NCI-H187 (cell line): ENCODE measurements around the gene HOPX.
"Not testable (repeated sequence)": the region's sequence is repeated elsewhere in the genome, so short reads cannot be mapped to it uniquely, and the experiment has no call there.

Source experiments
- DNase-seq, 2 experiments: peaks; one replicate each; lab custom pipeline; 2025; lab: John Stamatoyannopoulos, UW

Gene HOPX

GRCh38 chr4:56688094-56688647 lies 7.1 kb upstream of the HOPX start:
- DNase-seq: no peak

DNA sequence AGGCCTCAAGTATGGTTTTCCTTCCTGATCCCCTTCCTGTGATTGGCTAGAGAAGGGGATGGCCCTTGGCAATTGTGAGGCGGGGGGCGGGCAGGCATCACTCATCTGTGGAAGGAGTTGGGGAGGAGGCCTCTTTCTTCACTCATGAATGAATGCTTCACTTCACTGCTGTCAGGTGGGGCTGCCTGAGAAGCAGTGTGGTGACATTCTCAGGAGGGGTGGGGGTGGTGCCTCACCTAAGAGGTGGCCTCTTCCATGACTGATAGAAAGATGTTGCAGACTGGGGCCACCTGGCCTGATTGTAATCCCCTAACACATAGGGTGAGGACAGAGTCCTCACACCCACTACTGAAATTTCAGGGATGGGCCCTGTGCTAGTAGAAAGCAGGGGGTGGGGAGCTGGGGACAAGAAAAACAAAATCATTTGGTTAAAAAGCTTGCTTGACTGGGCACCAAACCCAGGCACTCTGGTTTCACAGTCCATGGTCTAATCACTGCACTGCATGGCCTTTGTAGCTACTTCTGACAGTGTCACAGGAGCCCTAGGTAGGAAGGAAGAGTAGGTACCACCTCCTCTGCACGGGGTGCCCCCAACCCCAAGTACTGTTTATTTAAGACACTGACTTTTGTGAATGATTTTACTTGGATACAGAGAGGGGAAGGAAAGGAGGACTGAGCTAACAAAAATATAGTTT lies 5.6 kb upstream of the HOPX start:
- no peak for DNase-seq

GRCh38 chr4:56684320-56685050 lies 3.4 kb upstream of the HOPX start:
- no peak for DNase-seq

DNA sequence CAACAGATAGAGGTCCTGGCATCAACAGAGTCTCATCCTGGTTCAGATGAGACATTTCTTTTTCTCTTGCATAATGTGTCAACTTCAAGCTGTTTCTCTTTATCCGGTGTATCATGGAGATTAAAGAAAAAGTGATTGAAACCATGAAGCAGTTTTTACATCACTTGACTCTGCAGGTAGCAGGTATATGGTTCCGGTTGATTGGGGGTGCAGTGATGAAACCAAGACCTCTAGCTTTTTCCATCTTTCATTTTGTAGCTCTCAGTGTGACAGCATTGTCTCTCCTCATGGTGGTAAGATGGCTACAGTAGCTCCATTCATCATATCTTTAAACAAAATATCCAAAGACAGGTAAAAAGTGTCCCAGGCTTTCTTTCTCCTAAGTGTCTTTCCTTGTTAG lies 2.4 kb upstream of the HOPX start:
- no peak for DNase-seq

DNA sequence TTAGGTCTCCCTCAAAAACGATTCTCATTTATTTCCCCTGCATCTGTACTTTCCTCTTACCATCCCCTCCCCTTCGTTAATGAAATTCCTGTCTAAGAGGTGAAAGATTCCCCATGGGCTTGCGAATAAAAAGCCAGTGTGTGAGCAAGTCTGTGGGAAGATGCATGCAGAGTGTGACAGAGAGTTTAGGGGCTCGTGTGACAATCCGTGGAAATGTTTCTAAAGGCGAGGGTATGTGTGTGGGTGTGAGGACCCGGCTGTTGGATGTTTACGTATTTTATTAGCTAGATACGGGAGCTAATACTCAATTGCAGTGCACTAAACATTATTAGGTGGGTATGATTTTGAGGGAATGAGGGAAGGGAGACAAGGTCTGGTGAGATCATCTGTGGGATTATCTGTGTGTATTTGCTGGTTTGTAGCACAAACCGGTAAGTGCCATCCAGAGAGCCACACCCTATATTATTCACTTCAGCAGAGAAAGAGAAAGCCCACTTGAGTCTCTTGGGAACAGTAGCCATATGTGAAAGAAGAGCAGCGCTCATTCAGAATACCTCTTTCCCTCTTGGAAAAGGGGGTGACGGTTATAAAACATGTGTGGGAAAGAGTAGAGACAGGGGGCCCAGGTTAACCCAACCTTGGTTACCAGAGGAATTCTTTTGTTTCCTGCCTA lies 893 bp upstream of the HOPX start:
- DNase-seq: peak; percentile 12 to 67

GRCh38 chr4:56680266-56680665 lies 830 bp downstream of the HOPX start:
- DNase-seq: no peak

- DNase-seq: no peak
Measured at GRCh38 chr4:56677711-56678110, 3.4 kb downstream of the HOPX start.

DNA sequence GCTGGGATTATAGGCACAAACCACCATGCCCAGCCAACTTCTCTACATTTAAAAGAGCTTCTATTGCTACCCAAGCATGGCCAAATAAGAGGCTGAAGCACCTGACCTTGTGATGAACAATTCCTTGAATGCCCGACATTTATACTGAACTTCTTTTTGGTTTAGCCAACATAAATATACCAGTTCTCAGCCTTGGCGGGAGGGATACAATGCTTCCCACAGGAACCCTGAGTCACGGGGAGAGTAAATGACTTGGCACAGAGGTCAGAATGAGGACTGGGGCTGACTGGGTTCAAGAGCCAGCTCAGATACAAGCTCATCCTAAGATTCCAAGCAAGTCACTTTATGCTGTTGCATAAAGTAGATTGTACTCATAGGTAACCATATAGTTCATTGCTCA lies 6.1 kb downstream of the HOPX start:
- DNase-seq: no peak

DNA sequence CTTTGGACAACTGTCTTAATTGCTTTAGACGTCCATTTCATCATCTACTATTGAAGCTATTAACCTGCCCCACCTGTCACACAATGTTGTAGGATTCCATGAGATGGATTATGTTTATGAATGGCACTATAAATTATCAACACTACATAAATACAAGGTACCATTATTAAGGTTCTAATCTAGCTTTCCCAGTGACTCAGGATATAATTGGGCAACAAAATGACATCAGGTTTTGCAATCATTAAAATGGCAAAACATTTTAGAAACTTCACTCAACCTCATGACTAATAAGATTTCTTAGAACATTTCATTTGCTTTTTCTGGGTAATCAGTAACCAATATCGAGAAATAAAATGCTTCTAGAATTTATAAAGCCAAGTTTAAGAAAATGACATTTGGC lies 9.2 kb downstream of the HOPX start:
- DNase-seq: no peak

- no peak for DNase-seq
Measured at GRCh38 chr4:56671373-56671772, 9.7 kb downstream of the HOPX start.

DNA sequence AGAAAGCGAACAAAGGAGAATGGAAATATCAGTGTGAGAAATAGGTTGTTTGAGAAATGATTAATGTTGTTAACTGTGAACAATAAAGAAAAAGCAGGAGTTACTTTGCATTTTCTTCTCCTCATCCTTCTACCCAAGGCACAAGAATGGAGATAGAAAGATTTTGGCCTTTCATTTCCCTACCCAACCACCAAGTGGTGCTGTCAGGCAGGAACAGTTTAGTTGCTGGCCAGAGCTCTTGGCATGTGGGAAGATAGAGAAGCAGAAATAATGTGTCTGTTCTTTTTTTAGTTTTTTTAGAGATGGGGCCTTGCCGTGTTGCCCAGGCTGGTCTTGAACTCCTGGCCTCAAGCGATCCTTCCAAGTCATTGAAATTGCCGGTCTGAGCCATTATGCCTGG lies 12.8 kb downstream of the HOPX start:
- no peak for DNase-seq

GRCh38 chr4:56667396-56667795 lies 13.7 kb downstream of the HOPX start:
- DNase-seq: not testable (repeated sequence)

GRCh38 chr4:56666279-56666678 lies 14.8 kb downstream of the HOPX start:
- DNase-seq: no peak

DNA sequence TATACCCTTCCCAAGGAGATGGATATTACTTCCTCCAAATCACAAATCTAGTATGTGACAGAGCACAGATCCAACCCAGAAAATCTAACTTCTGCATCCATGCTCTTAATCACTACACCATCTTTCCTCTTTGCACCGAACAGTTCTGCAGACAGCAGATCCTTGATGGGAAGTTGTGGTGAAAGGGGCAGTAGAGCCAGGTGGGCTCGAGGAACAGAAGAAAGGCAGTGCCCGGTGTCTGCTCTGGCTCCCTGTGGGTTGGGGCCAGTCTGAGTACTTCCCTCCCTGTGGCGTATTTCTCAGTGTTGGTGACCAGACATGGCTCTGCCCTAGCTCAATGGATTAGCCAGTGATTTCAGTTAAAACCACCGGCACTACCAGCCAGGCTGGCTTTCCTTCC lies 15.3 kb downstream of the HOPX start:
- DNase-seq: no peak

- no peak for DNase-seq
Measured at GRCh38 chr4:56662782-56663468, 18.2 kb downstream of the HOPX start.

- DNase-seq: no peak
Measured at GRCh38 chr4:56659946-56660345, 21.1 kb downstream of the HOPX start.

DNA sequence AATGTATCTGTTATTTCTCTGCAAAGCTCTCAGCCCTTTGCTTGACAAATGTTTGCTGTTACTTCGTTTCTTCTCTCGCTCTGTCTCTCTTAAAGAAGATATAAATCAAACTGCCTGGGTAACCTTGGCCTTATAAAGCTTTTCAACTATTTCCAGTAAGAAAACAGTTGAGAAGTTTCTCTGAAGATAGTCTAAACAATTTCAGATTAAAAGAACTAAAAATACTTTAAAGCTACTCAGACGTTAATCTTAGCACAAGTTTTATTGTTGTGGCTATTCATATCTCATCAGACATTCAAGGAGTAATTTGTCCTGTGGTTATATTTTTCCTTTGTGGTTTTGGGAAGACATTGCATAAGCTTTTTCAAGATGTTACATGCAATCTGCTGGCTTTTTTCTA lies 22.6 kb downstream of the HOPX start:
- DNase-seq: no peak

GRCh38 chr4:56657818-56658217 lies 23.3 kb downstream of the HOPX start:
- DNase-seq: no peak

DNA sequence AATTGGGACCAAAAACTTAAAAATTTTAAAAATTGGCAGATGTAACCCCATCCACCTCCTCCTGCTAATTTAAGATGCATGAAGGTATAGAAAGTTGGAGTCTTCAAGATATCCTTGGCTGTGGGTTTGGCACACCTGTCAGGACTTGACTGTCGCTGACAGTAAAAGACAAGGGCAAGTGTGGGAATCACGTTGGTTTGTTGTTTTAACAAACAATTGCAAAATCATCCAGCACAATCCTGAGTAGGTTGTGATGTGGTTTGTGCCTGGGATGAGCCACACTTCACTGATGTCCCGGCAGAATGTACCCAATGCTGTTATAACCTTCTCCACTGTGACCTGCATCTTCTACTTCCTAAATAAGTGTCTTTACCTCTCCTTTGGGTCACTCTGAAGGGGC lies 24.0 kb downstream of the HOPX start:
- DNase-seq: no peak

DNA sequence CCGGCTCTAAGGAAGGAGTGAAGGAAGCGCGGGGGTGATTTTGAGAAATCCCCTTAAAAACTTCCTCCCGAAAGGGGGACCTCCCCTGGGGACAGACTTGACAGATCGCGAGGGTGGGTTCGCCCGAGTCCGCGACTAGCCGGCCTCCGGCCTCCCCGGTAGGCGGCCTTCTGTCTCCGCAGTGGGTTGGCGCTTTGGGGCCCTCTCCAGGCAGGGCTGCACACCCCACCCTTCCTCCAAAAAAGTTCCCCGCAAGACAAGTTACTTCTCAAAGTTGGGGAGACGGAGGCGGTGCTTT lies 24.8 kb downstream of the HOPX start:
- no peak for DNase-seq

GRCh38 chr4:56655627-56656345 lies 25.3 kb downstream of the HOPX start:
- no peak for DNase-seq

- no peak for DNase-seq
Measured at GRCh38 chr4:56655209-56655626, 25.9 kb downstream of the HOPX start.
